Muscle of leg (tissue), 11 donors: Measurements from ENCODE around the gene MAEA. TPM values are rescaled to one million over a fixed set of nuclear protein-coding genes. Genes with fewer than 3 reads are reported as not detected.
A peak's percentile ranks its signal among the peaks of the same experiment; 100 is the strongest.
"Not testable (repeated sequence)": the region's sequence is repeated elsewhere in the genome, so short reads cannot be mapped to it uniquely, and the experiment has no call there.

ENCODE experiments used
- DNase-seq: peaks from one replicate; pipeline ENCODE4 v3.0.0; 2013
- H3K27ac ChIP-seq: one replicate; pipeline ENCODE4 v1.5.1; 2013; ENCODE audit warnings: mild to moderate bottlenecking, low read length, control low read depth
- H3K27me3 ChIP-seq: one replicate; pipeline ENCODE4 v1.6.1; 2013; ENCODE audit warnings: low read length; ENCODE audit not compliant: control insufficient read depth, insufficient read depth
- H3K36me3 ChIP-seq: one replicate; pipeline ENCODE4 v1.6.1; 2013; ENCODE audit warnings: low read length; ENCODE audit not compliant: control insufficient read depth, insufficient read depth
- H3K4me1 ChIP-seq: one replicate; pipeline ENCODE4 v1.6.1; 2013; ENCODE audit warnings: low read length; ENCODE audit not compliant: control insufficient read depth, insufficient read depth
- H3K4me3 ChIP-seq: one replicate; pipeline ENCODE4 v1.5.1; 2013; ENCODE audit warnings: low read length, control low read depth
- H3K9me3 ChIP-seq: replicated peaks from 2 replicates; pipeline ENCODE4 v1.6.1; 2013; ENCODE audit warnings: low read depth, low read length; ENCODE audit not compliant: control insufficient read depth
- whole genome bisulfite sequencing: methylation state at CpG from one replicate; pipeline ENCODE4 v1.1.5; 2013; ENCODE audit warnings: missing lambda C conversion rate; ENCODE audit not compliant: insufficient coverage; 5-methylcytosine and 5-hydroxymethylcytosine counted together
- polyA plus RNA-seq, 8 donors: library from polyadenylated mRNA; unstranded; fragments of 120-200 nt; gene quantifications; one replicate each; pipeline versions ENCODE4 v1.2.1 to v1.2.3, GENCODE V29; 2013; ENCODE audit warnings: inconsistent platforms in 1 of 8, low replicate concordance in 1 of 8; ENCODE audit not compliant: insufficient read length in 8 of 8, insufficient read depth in 1 of 8
- total RNA-seq: library from RNA; stranded (reverse); fragments of 120-200 nt; gene quantifications from one replicate; pipeline ENCODE4 v1.2.4, GENCODE V29; 2013

Gene MAEA
- total and polyA plus RNA-seq, 9 donors = 30.5 to 49.6 (median 40.8) TPM

- WGBS = 93% methylated on average over 51 of the region's 51 CpGs
- peaks cover 3% of the 10 kb centered on the region for H3K4me1 ChIP-seq
- H3K4me3 ChIP-seq = no peak overlapping the region
- H3K27me3 ChIP-seq = no peaks in the 10 kb centered on the region
- H3K27ac ChIP-seq = no peak overlapping the region
- H3K36me3 ChIP-seq = peaks cover 76% of the 10 kb centered on the region
- no peaks in the 10 kb centered on the region for H3K9me3 ChIP-seq
- DNase-seq = no peak
Observed at GRCh38 chr4:1328267-1329155, 38.8 kb downstream of the MAEA start.

GRCh38 chr4:1329408-1330371 is 40.0 kb downstream of the MAEA start:
- Histone ChIP-seq H3K4me3 (no peak overlapping the region), H3K9me3 (no peaks in the 10 kb centered on the region), H3K4me1 (peaks cover 3% of the 10 kb centered on the region), H3K36me3 (peaks cover 77% of the 10 kb centered on the region), H3K27ac (no peak overlapping the region), H3K27me3 (no peaks in the 10 kb centered on the region)
- WGBS = 79% methylated on average over 23 of the region's 34 CpGs
- no peak for DNase-seq

- Histone ChIP-seq H3K36me3 (peaks cover 74% of the 10 kb centered on the region), H3K27me3 (no peaks in the 10 kb centered on the region), H3K4me3 (no peak overlapping the region), H3K27ac (no peak overlapping the region), H3K9me3 (no peaks in the 10 kb centered on the region), H3K4me1 (peaks cover 3% of the 10 kb centered on the region)
- DNase-seq = no peak
- WGBS = 87% methylated on average over 28 of the region's 34 CpGs
Observed at GRCh38 chr4:1330761-1331590, 41.3 kb downstream of the MAEA start.

- Histone ChIP-seq H3K36me3 (peaks cover 76% of the 10 kb centered on the region), H3K9me3 (no peaks in the 10 kb centered on the region)
- DNase-seq = no peak
Observed at GRCh38 chr4:1331591-1332353, 42.1 kb downstream of the MAEA start.

GRCh38 chr4:1332686-1333085 is 43.0 kb downstream of the MAEA start:
- no peaks in the 10 kb centered on the region for H3K27me3 ChIP-seq
- 93% methylated on average over 10 of the region's 13 CpGs for WGBS
- H3K4me3 ChIP-seq = no peak overlapping the region
- H3K36me3 ChIP-seq = peaks cover 76% of the 10 kb centered on the region
- peaks cover 3% of the 10 kb centered on the region for H3K4me1 ChIP-seq
- H3K9me3 ChIP-seq = no peaks in the 10 kb centered on the region
- no peak for DNase-seq
- no peak overlapping the region for H3K27ac ChIP-seq

More at GRCh38 chr4:1331591-1332353, 42.1 kb downstream of the MAEA start:
- WGBS = 80% methylated on average over 19 of the region's 21 CpGs
- Histone ChIP-seq H3K4me3 (no peak overlapping the region), H3K27ac (no peak overlapping the region), H3K4me1 (peaks cover 3% of the 10 kb centered on the region), H3K27me3 (no peaks in the 10 kb centered on the region)

GRCh38 chr4:1333256-1333655 is 43.6 kb downstream of the MAEA start:
- Histone ChIP-seq H3K4me3 (no peak overlapping the region), H3K9me3 (no peaks in the 10 kb centered on the region), H3K27ac (no peak overlapping the region), H3K27me3 (no peaks in the 10 kb centered on the region), H3K4me1 (peaks cover 3% of the 10 kb centered on the region), H3K36me3 (peaks cover 76% of the 10 kb centered on the region)
- WGBS = no CpG with 5 or more reads among the region's 8 CpGs
- peak; percentile 62 for DNase-seq

GRCh38 chr4:1333851-1334578 is 44.3 kb downstream of the MAEA start:
- not testable (repeated sequence) for H3K27ac ChIP-seq, H3K9me3 ChIP-seq, H3K4me3 ChIP-seq, H3K27me3 ChIP-seq, H3K4me1 ChIP-seq
- peak; percentile 43 for DNase-seq
- peaks cover 77% of the 10 kb centered on the region for H3K36me3 ChIP-seq
- WGBS = 87% methylated on average over 5 of the region's 12 CpGs

GRCh38 chr4:1334579-1334895 is 44.8 kb downstream of the MAEA start:
- no peak for DNase-seq
- WGBS = 95% methylated on average over 6 of the region's 6 CpGs
- no peak overlapping the region for H3K27ac ChIP-seq
- no peaks in the 10 kb centered on the region for H3K9me3 ChIP-seq
- H3K4me3 ChIP-seq = no peak overlapping the region
- H3K4me1 ChIP-seq = peaks cover 3% of the 10 kb centered on the region
- no peaks in the 10 kb centered on the region for H3K27me3 ChIP-seq
- H3K36me3 ChIP-seq = peaks cover 79% of the 10 kb centered on the region
